Umbilical cord (tissue), 2 donors: ENCODE measurements around the gene JMJD7. TPM values are rescaled to one million over a fixed set of nuclear protein-coding genes. Genes with fewer than 3 reads are reported as not detected.

Experiments used
- DNase-seq: peaks from one replicate; pipeline ENCODE4 v3.0.0-alpha.2; 2015; ENCODE audit warnings: low spot score
- total RNA-seq: library from RNA; depleted of rRNA; stranded (reverse); fragments of >200 nt; gene quantifications from one replicate; pipeline ENCODE4 v1.2.3, GENCODE V29; 2014; ENCODE audit warnings: low replicate concordance; ENCODE audit not compliant: insufficient read depth

Gene JMJD7
- total RNA-seq, 1 donor from 2014 or later, result not detected

- DNase-seq, result no peak
Observed at GRCh38 chr15:41799488-41799805, 28.4 kb upstream of the JMJD7 start.

- no peak for DNase-seq
Observed at GRCh38 chr15:41801185-41801584, 26.7 kb upstream of the JMJD7 start.

- DNase-seq, result no peak
Observed at GRCh38 chr15:41801850-41802455, 25.9 kb upstream of the JMJD7 start.

- peak; percentile 62 for DNase-seq
Observed at GRCh38 chr15:41804361-41804760, 23.5 kb upstream of the JMJD7 start.

GRCh38 chr15:41804916-41805666 is 22.8 kb upstream of the JMJD7 start:
- peak; percentile 56 for DNase-seq

- no peak for DNase-seq
Observed at GRCh38 chr15:41805711-41806110, 22.2 kb upstream of the JMJD7 start.

- no peak for DNase-seq
Observed at GRCh38 chr15:41806291-41807181, 21.4 kb upstream of the JMJD7 start.

GRCh38 chr15:41809121-41809520 is 18.8 kb upstream of the JMJD7 start:
- no peak for DNase-seq

- no peak for DNase-seq
Observed at GRCh38 chr15:41809526-41810220, 18.2 kb upstream of the JMJD7 start.

GRCh38 chr15:41810651-41811431 is 17.1 kb upstream of the JMJD7 start:
- no peak for DNase-seq

- DNase-seq, result peak; percentile 84
Observed at GRCh38 chr15:41811432-41812195, 16.3 kb upstream of the JMJD7 start.

- DNase-seq, result no peak
Observed at GRCh38 chr15:41812820-41813375, 15.0 kb upstream of the JMJD7 start.

GRCh38 chr15:41813426-41813825 is 14.5 kb upstream of the JMJD7 start:
- DNase-seq, result no peak

- no peak for DNase-seq
Observed at GRCh38 chr15:41814534-41814933, 13.4 kb upstream of the JMJD7 start.

- DNase-seq, result no peak
Observed at GRCh38 chr15:41816788-41817187, 11.1 kb upstream of the JMJD7 start.

- no peak for DNase-seq
Observed at GRCh38 chr15:41817327-41817726, 10.6 kb upstream of the JMJD7 start.

- DNase-seq, result no peak
Observed at GRCh38 chr15:41817781-41818180, 10.1 kb upstream of the JMJD7 start.

GRCh38 chr15:41819455-41820050 is 8.3 kb upstream of the JMJD7 start:
- no peak for DNase-seq

GRCh38 chr15:41820791-41821423 is 7.0 kb upstream of the JMJD7 start:
- DNase-seq, result no peak
